Limb (tissue), 2 donors: ENCODE measurements around the gene KRTAP12-4.
"Not testable (repeated sequence)": the region's sequence is repeated elsewhere in the genome, so short reads cannot be mapped to it uniquely, and the experiment has no call there.

ENCODE experiments used
- DNase-seq, 2 donors: peaks; one replicate each; pipeline ENCODE4 v3.0.0-alpha.2; 2016; ENCODE audit errors: extremely low spot score in 2 of 2

Gene KRTAP12-4

GRCh38 chr21:44654576-44655175 is at the start of gene KRTAP12-4:
KRTAP12-4 (minus strand) TSS chr21:44654659; CDS start chr21:44654614, 45 bp downstream.
- no peak for DNase-seq

GRCh38 chr21:44703731-44704635 is 49.5 kb upstream of the KRTAP12-4 start:
- no peak for DNase-seq

GRCh38 chr21:44702973-44703730 is 48.7 kb upstream of the KRTAP12-4 start:
- DNase-seq: no peak

- DNase-seq: no peak
Measured at GRCh38 chr21:44702111-44702972, 47.9 kb upstream of the KRTAP12-4 start.

- no peak for DNase-seq
Measured at GRCh38 chr21:44701541-44701940, 47.1 kb upstream of the KRTAP12-4 start.

- DNase-seq: no peak
Measured at GRCh38 chr21:44701023-44701400, 46.6 kb upstream of the KRTAP12-4 start.

- no peak for DNase-seq
Measured at GRCh38 chr21:44700101-44701022, 45.9 kb upstream of the KRTAP12-4 start.

- DNase-seq: no peak
Measured at GRCh38 chr21:44699502-44700001, 45.1 kb upstream of the KRTAP12-4 start.

GRCh38 chr21:44697811-44698734 is 43.6 kb upstream of the KRTAP12-4 start:
- DNase-seq: no peak

GRCh38 chr21:44697172-44697810 is 42.8 kb upstream of the KRTAP12-4 start, which contains the start of gene KRTAP10-12:
KRTAP10-12 (plus strand) TSS chr21:44697172; CDS start chr21:44697202, 30 bp downstream.
- DNase-seq: not testable (repeated sequence)

- DNase-seq: no peak
Measured at GRCh38 chr21:44696572-44696971, 42.1 kb upstream of the KRTAP12-4 start.

GRCh38 chr21:44695641-44696040 is 41.2 kb upstream of the KRTAP12-4 start:
- DNase-seq: no peak

- no peak for DNase-seq
Measured at GRCh38 chr21:44695184-44695583, 40.7 kb upstream of the KRTAP12-4 start.

- DNase-seq: no peak
Measured at GRCh38 chr21:44694776-44695175, 40.3 kb upstream of the KRTAP12-4 start.

GRCh38 chr21:44692798-44693512 is 38.5 kb upstream of the KRTAP12-4 start:
- no peak for DNase-seq

- DNase-seq: no peak
Measured at GRCh38 chr21:44691686-44692085, 37.2 kb upstream of the KRTAP12-4 start.

- DNase-seq: not testable (repeated sequence)
Measured at GRCh38 chr21:44689740-44690139, 35.3 kb upstream of the KRTAP12-4 start.
